Activated CD8-positive, alpha-beta T cell treated with anti-CD3 and anti-CD28 coated beads for 36 hours (primary cell): ENCODE measurements around the gene TYW3. TPM values are rescaled to one million over a fixed set of nuclear protein-coding genes. Genes with fewer than 3 reads are reported as not detected.
A peak's percentile ranks its signal among the peaks of the same experiment; 100 is the strongest.

Experiments
- ATAC-seq: fragments of 200-7000 bp; cut with Tn5 transposase; one replicate; pipeline ENCODE4 v1.10.0; 2021; ENCODE audit warnings: mild to moderate bottlenecking, moderate library complexity
- CTCF ChIA-PET: fragments of 350-600 bp; sonication (Branson Sonifier 250); formaldehyde crosslinking; loops from one replicate; lab custom pipeline; 2021; ENCODE audit warnings: antibody characterized with exemption; lab: Charles Lee
- POLR2A ChIA-PET: fragments of 350-600 bp; sonication (Branson Sonifier 250); formaldehyde crosslinking; loops from one replicate; lab custom pipeline; 2021; ENCODE audit warnings: antibody characterized with exemption; lab: Charles Lee
- DNase-seq: peaks from one replicate; pipeline ENCODE4 v3.0.0-alpha.2; 2020
- H3K27ac Mint-ChIP-seq: one replicate; pipeline ENCODE4 v1.8.0; 2021; ENCODE audit warnings: mild to moderate bottlenecking, mixed read lengths
- H3K27me3 Mint-ChIP-seq: one replicate; pipeline ENCODE4 v1.8.0; 2021; ENCODE audit warnings: mixed read lengths
- H3K36me3 Mint-ChIP-seq: one replicate; pipeline ENCODE4 v1.8.0; 2021; ENCODE audit warnings: low read depth, mixed read lengths
- H3K4me1 Mint-ChIP-seq: one replicate; pipeline ENCODE4 v1.8.0; 2021; ENCODE audit warnings: low read depth, mixed read lengths
- H3K4me3 Mint-ChIP-seq: one replicate; pipeline ENCODE4 v1.8.0; 2021; ENCODE audit warnings: mild to moderate bottlenecking, moderate library complexity, mixed read lengths
- H3K9me3 Mint-ChIP-seq: one replicate; pipeline ENCODE4 v1.8.0; 2021; ENCODE audit warnings: mixed read lengths
- intact Hi-C: fragments of 100-400 bp; cut with micrococcal nuclease; formaldehyde crosslinking; loops from one replicate; pipeline ENCODE4 v1.10.0; 2022
- total RNA-seq, 2 experiments: library from RNA; stranded (reverse); gene quantifications; one replicate each; pipeline ENCODE4 v1.2.3, GENCODE V29; 2021
- TF ChIP-seq, protein P1 (sequence below): fragments of 200-600 bp; IDR thresholded peaks from one replicate; pipeline ENCODE4 v1.8.0; 2022; ENCODE audit warnings: antibody characterized with exemption, mild to moderate bottlenecking

TYW3 gene
- total RNA-seq, 2 experiments from 2014 or later = 22.0 to 24.4 TPM

DNA sequence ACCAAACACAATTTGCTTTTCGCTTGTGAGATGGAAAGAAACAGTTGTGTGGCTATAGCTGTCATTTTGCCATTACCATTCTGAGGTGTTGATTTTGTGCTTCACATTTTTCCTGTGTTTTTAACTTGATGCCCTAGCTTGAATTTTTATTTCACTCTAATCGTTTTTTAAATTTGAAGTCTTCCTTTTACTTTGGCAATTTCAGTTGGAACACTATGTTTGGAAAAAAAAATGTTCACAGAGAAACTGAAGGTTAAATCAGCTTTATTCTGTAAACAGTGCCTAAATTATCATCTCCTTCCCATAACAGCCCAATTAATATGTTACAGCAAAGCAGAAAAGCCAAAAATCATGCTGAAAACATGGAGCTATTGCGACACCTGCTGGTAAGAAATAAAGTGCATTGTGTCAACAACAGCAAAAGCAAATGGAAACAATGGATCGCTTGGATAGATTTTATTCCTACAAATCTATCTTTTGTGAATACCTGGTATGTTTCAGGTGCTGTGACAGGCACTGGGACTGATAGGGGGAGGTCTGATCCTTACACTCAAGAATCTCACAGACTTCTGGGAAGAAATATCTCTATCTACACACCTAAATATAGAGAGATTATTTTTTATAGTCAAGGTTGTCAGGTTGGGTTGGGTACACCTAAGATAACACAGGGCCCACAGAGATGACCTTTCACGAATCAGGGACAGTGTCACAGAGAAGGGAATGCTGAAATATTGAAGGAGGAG is 43.2 kb upstream of the TYW3 start:
- ChIA-PET CTCF (interaction anchor here (0.7 to 4.0 kb wide), 26 partner anchors 9 to 898 kb away, joined by 3 to 13 read pairs (median 4); no protein-coding TSS in a partner anchor), POLR2A (no interaction called here)
- no peak for ATAC-seq
- Mint-ChIP-seq H3K4me3 (no peak overlapping the region), H3K36me3 (no peaks in the 10 kb centered on the region), H3K4me1 (no peaks in the 10 kb centered on the region), H3K27ac (no peak overlapping the region), H3K27me3 (peaks cover 2% of the 10 kb centered on the region), H3K9me3 (no peaks in the 10 kb centered on the region)
- TF ChIP-seq, protein P1, sequence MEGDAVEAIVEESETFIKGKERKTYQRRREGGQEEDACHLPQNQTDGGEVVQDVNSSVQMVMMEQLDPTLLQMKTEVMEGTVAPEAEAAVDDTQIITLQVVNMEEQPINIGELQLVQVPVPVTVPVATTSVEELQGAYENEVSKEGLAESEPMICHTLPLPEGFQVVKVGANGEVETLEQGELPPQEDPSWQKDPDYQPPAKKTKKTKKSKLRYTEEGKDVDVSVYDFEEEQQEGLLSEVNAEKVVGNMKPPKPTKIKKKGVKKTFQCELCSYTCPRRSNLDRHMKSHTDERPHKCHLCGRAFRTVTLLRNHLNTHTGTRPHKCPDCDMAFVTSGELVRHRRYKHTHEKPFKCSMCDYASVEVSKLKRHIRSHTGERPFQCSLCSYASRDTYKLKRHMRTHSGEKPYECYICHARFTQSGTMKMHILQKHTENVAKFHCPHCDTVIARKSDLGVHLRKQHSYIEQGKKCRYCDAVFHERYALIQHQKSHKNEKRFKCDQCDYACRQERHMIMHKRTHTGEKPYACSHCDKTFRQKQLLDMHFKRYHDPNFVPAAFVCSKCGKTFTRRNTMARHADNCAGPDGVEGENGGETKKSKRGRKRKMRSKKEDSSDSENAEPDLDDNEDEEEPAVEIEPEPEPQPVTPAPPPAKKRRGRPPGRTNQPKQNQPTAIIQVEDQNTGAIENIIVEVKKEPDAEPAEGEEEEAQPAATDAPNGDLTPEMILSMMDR = peak; percentile 90
- intact Hi-C loops = no loop called here
- peak; percentile 55 for DNase-seq

DNA sequence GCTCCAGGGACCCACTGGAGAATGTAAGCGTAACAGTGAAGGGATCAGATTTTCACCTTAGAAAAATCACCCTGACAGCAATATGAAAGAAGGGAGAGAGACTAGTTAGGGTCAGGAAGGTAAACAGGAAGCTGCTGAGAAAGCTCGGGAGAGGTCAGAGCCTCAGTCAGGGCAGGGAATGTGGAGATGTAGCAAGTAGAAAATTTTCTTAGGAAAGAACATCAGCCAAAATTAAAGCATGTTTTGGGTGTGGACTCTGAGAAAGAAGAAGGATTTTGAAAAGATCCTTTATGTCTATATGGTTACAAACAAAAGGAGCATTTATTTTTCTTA is 42.6 kb upstream of the TYW3 start:
- intact Hi-C loops = no loop called here
- Mint-ChIP-seq H3K9me3 (no peaks in the 10 kb centered on the region), H3K4me3 (no peak overlapping the region), H3K36me3 (no peaks in the 10 kb centered on the region), H3K27ac (no peak overlapping the region), H3K4me1 (no peaks in the 10 kb centered on the region), H3K27me3 (peaks cover 2% of the 10 kb centered on the region)
- TF ChIP-seq, protein P1 = no peak
- CTCF ChIA-PET = interaction anchor here (0.6 to 4.0 kb wide), 16 partner anchors 10 to 187 kb away, joined by 3 to 13 read pairs (median 6); no protein-coding TSS in a partner anchor
- POLR2A ChIA-PET = no interaction called here
- DNase-seq (no peak), ATAC-seq (no peak)

DNA sequence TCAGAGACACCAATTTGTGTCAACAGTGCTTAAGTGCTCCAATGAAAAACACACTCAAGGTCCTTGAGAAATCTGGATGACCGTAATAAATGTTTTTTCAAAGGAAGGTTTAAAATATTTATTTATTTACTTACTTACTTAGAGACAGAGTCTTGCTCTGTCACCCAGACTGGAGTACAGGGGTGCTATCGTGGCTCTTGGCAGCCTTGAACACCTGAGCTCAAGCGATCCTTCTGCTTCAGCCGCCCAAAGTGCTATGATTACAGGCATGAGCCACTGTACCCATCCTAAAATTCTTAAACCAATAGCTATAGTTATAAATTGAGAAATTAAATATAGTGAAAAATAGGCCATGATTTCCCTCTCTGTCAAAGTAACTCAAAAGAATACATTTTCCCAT is 42.0 kb upstream of the TYW3 start:
- intact Hi-C loops = no loop called here
- Mint-ChIP-seq H3K36me3 (no peaks in the 10 kb centered on the region), H3K9me3 (no peaks in the 10 kb centered on the region), H3K27ac (no peak overlapping the region), H3K4me1 (no peaks in the 10 kb centered on the region), H3K27me3 (peaks cover 2% of the 10 kb centered on the region), H3K4me3 (no peak overlapping the region)
- DNase-seq (no peak), ATAC-seq (no peak)
- TF ChIP-seq, protein P1 = no peak
- ChIA-PET POLR2A (no interaction called here), CTCF (interaction anchor here (0.6 to 4.0 kb wide), 7 partner anchors 10 to 76 kb away, joined by 3 to 13 read pairs (median 9); no protein-coding TSS in a partner anchor)

DNA sequence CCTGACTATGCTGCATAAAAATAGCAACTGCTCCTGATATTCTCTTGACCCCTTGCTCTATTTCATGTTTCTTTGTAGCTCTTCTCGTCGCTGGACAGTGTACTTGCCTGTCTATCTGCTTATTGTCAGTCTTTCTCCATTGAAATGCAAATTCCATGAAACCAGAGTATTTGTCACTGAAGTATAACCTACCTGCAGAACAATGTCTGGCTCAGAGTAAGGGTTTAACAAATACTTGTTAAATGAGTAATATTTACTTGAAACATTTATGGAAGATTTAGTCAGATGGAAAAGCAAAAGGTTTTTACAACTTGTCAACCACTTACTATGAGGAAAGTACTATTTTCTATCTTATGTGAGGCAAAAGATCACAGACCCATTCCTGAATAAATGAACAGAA is 39.5 kb upstream of the TYW3 start:
- DNase-seq (no peak), ATAC-seq (no peak)
- TF ChIP-seq, protein P1 = no peak
- ChIA-PET POLR2A (no interaction called here), CTCF (no interaction called here)
- Mint-ChIP-seq H3K36me3 (no peaks in the 10 kb centered on the region), H3K27ac (no peak overlapping the region), H3K9me3 (no peaks in the 10 kb centered on the region), H3K4me1 (no peaks in the 10 kb centered on the region), H3K27me3 (peaks cover 2% of the 10 kb centered on the region), H3K4me3 (no peak overlapping the region)
- intact Hi-C loops = no loop called here

DNA sequence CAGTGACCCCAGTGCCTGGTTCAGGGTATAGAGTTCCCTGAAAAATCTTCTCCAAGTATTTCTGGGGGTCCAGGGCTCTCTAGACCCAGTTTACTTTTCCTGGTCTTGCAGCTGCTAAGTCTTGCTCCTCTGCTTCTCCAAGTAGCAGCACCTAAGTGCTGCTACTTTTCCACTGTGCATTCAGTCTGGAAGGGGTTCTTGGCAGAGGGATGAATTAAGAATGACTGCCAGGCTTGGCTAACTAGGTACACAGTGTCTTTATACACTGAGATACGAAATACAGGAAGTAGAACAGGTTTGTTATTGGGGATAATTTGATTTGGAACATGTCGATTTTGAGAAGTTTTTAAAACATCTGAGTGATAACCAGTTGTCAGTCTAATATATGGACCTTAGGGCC is 35.1 kb upstream of the TYW3 start:
- TF ChIP-seq, protein P1 = no peak
- no peaks in the 10 kb centered on the region for H3K4me1 Mint-ChIP-seq
- ATAC-seq (no peak), DNase-seq (no peak)
- H3K4me3 Mint-ChIP-seq = no peak overlapping the region
- no peak overlapping the region for H3K27ac Mint-ChIP-seq
- H3K36me3 Mint-ChIP-seq = no peaks in the 10 kb centered on the region
- POLR2A ChIA-PET = no interaction called here
- CTCF ChIA-PET = no interaction called here
- no peaks in the 10 kb centered on the region for H3K9me3 Mint-ChIP-seq
- intact Hi-C loops = no loop called here
- H3K27me3 Mint-ChIP-seq = no peaks in the 10 kb centered on the region
